H9 (cell line): ENCODE measurements around the gene NRROS. TPM values are rescaled to one million over a fixed set of nuclear protein-coding genes. Genes with fewer than 3 reads are reported as not detected.
A peak's percentile ranks its signal among the peaks of the same experiment; 100 is the strongest.

Experiments used
- DNase-seq: peaks from one replicate; pipeline ENCODE4 v3.0.0-alpha.2; 2017
- H2AFZ ChIP-seq: one replicate; pipeline ENCODE4 v1.6.1; 2013; ENCODE audit warnings: mild to moderate bottlenecking, low read length, control low read depth, moderate library complexity
- H2AK5ac ChIP-seq: 2 replicates; pipeline ENCODE4 v1.6.1; 2013; ENCODE audit warnings: low read length, control low read depth, mixed read lengths; ENCODE audit not compliant: insufficient read length
- H2BK120ac ChIP-seq: one replicate; pipeline ENCODE4 v1.6.1; 2013; ENCODE audit warnings: low read depth, mild to moderate bottlenecking, low read length, control low read depth, inconsistent platforms; ENCODE audit not compliant: poor library complexity, severe bottlenecking
- H2BK12ac ChIP-seq: 2 replicates; pipeline ENCODE4 v1.6.1; 2013; ENCODE audit warnings: low read length, control low read depth, mixed read lengths, low read depth; ENCODE audit not compliant: insufficient read length
- H2BK15ac ChIP-seq: 2 replicates; pipeline ENCODE4 v1.6.1; 2013; ENCODE audit warnings: low read depth, low read length, control low read depth
- H2BK20ac ChIP-seq: one replicate; pipeline ENCODE4 v1.6.1; 2013; ENCODE audit warnings: low read depth, mild to moderate bottlenecking, low read length, control low read depth, inconsistent platforms; ENCODE audit not compliant: poor library complexity, severe bottlenecking
- H2BK5ac ChIP-seq: 2 replicates; pipeline ENCODE4 v1.6.1; 2013; ENCODE audit warnings: low read length, control low read depth, mixed read lengths; ENCODE audit not compliant: insufficient read length
- H3K14ac ChIP-seq: 2 replicates; pipeline ENCODE4 v1.6.1; 2013; ENCODE audit warnings: low read length, control low read depth; ENCODE audit not compliant: insufficient read depth
- H3K18ac ChIP-seq: 2 replicates; pipeline ENCODE4 v1.6.1; 2013; ENCODE audit warnings: low read depth, mild to moderate bottlenecking, mixed read lengths, low read length, control low read depth; ENCODE audit not compliant: insufficient read length
- H3K23ac ChIP-seq: 2 replicates; pipeline ENCODE4 v1.6.1; 2013; ENCODE audit warnings: low read length, control low read depth, mixed read lengths, low read depth; ENCODE audit not compliant: insufficient read length
- H3K23me2 ChIP-seq: 2 replicates; pipeline ENCODE4 v1.6.1; 2013; ENCODE audit warnings: low read depth, mild to moderate bottlenecking, mixed read lengths, low read length, control low read depth; ENCODE audit not compliant: insufficient read length, poor library complexity, severe bottlenecking
- H3K27ac ChIP-seq: 2 replicates; pipeline ENCODE4 v1.5.1; 2013; ENCODE audit warnings: low read length, control low read depth, mixed read lengths, low read depth; ENCODE audit not compliant: insufficient read length
- H3K27me3 ChIP-seq: 2 replicates; pipeline ENCODE4 v1.6.1; 2013; ENCODE audit warnings: low read length, control low read depth, inconsistent platforms; ENCODE audit not compliant: insufficient read depth
- H3K4ac ChIP-seq: 2 replicates; pipeline ENCODE4 v1.6.1; 2013; ENCODE audit warnings: low read depth, mild to moderate bottlenecking, control low read depth, inconsistent platforms, low read length, moderate library complexity
- H3K4me1 ChIP-seq: 2 replicates; pipeline ENCODE4 v1.6.1; 2013; ENCODE audit warnings: low read length, control low read depth, inconsistent platforms; ENCODE audit not compliant: insufficient read depth
- H3K4me2 ChIP-seq: 2 replicates; pipeline ENCODE4 v1.6.1; 2013; ENCODE audit warnings: low read length, control low read depth, mixed read lengths; ENCODE audit not compliant: insufficient read length, insufficient read depth
- H3K56ac ChIP-seq: 2 replicates; pipeline ENCODE4 v1.6.1; 2013; ENCODE audit warnings: low read depth, mild to moderate bottlenecking, mixed read lengths, low read length, control low read depth; ENCODE audit not compliant: insufficient read length
- H3K79me1 ChIP-seq: 2 replicates; pipeline ENCODE4 v1.6.1; 2013; ENCODE audit warnings: low read depth, mild to moderate bottlenecking, moderate library complexity, low read length, control low read depth, inconsistent platforms; ENCODE audit not compliant: insufficient read depth, poor library complexity, severe bottlenecking
- H3K79me2 ChIP-seq: 2 replicates; pipeline ENCODE4 v1.6.1; 2013; ENCODE audit warnings: low read length, control low read depth, inconsistent platforms; ENCODE audit not compliant: insufficient read depth
- H3K9ac ChIP-seq: 2 replicates; pipeline ENCODE4 v1.6.1; 2013; ENCODE audit warnings: low read length, control low read depth, mixed read lengths; ENCODE audit not compliant: insufficient read length; ENCODE audit errors: extremely low read depth
- H3K9me3 ChIP-seq: one replicate; pipeline ENCODE4 v1.6.1; 2013; ENCODE audit warnings: low read depth, low read length, inconsistent platforms; ENCODE audit not compliant: control insufficient read depth
- H3T11ph ChIP-seq: one replicate; pipeline ENCODE4 v1.6.1; 2013; ENCODE audit warnings: mild to moderate bottlenecking, low read length, control low read depth, inconsistent platforms
- H4K20me1 ChIP-seq: one replicate; pipeline ENCODE4 v1.6.1; 2013; ENCODE audit not compliant: control insufficient read depth, insufficient read length, insufficient read depth
- H4K5ac ChIP-seq: 2 replicates; pipeline ENCODE4 v1.6.1; 2013; ENCODE audit warnings: low read depth, mild to moderate bottlenecking, mixed read lengths, low read length, control low read depth; ENCODE audit not compliant: insufficient read length
- H4K8ac ChIP-seq: replicated peaks from 2 replicates; pipeline ENCODE4 v1.6.1; 2013; ENCODE audit warnings: low read length, control low read depth, mixed read lengths, low read depth; ENCODE audit not compliant: insufficient read length
- H4K91ac ChIP-seq: 2 replicates; pipeline ENCODE4 v1.6.1; 2013; ENCODE audit warnings: low read depth, mild to moderate bottlenecking, moderate library complexity, mixed read lengths, low read length, control low read depth; ENCODE audit not compliant: insufficient read length
- H3K27ac Mint-ChIP-seq, 3 experiments: 2 replicates in 2 of 3; 3 replicates in 1 of 3; pipeline ENCODE4 v1.8.0; 2020 to 2021; ENCODE audit warnings: mixed read lengths in 3 of 3, mild to moderate bottlenecking in 1 of 3, moderate library complexity in 1 of 3
- H3K27me3 Mint-ChIP-seq: 2 replicates; pipeline ENCODE4 v1.8.0; 2021; ENCODE audit warnings: low read depth, mild to moderate bottlenecking, moderate library complexity, mixed read lengths
- H3K36me3 Mint-ChIP-seq, 3 experiments: 2 replicates in 2 of 3; 3 replicates in 1 of 3; pipeline ENCODE4 v1.8.0; 2020 to 2021; ENCODE audit warnings: low read depth in 3 of 3, mixed read lengths in 3 of 3; ENCODE audit not compliant: insufficient read depth in 1 of 3
- H3K4me1 Mint-ChIP-seq, 2 experiments: 2 replicates each; pipeline ENCODE4 v1.8.0; 2020; ENCODE audit warnings: mixed read lengths in 2 of 2
- H3K4me3 Mint-ChIP-seq, 2 experiments: 2 replicates in 1 of 2; 3 replicates in 1 of 2; pipeline ENCODE4 v1.8.0; 2020 to 2021; ENCODE audit warnings: mild to moderate bottlenecking in 2 of 2, mixed read lengths in 2 of 2, moderate library complexity in 1 of 2
- H3K9me3 Mint-ChIP-seq, 2 experiments: 2 replicates in 1 of 2; 3 replicates in 1 of 2; pipeline ENCODE4 v1.8.0; 2020; ENCODE audit warnings: mild to moderate bottlenecking in 2 of 2, mixed read lengths in 2 of 2, moderate library complexity in 1 of 2
- WGBS: extraction: QIAGEN DNeasy Blood & Tissue Kit; methylation state at CpG from one replicate; pipeline ENCODE4 v1.1.7; 2013; ENCODE audit warnings: missing lambda C conversion rate, low lambda C conversion rate, mixed read lengths; ENCODE audit not compliant: insufficient read length; ENCODE audit errors: extremely low coverage; 5-methylcytosine and 5-hydroxymethylcytosine counted together
- total RNA-seq: library from RNA; stranded (reverse); gene quantifications from 2 replicates; pipeline ENCODE4 v1.2.1, GENCODE V29; 2021
- TF ChIP-seq, protein P1 (sequence below): fragments of 200-600 bp; sonication (generic); conservative IDR thresholded peaks from 3 replicates; pipeline ENCODE4 v1.8.0; 2021; ENCODE audit warnings: antibody characterized with exemption, mild to moderate bottlenecking

Gene NRROS
- total RNA-seq, 1 experiment from 2014 or later, result 4.0 TPM

DNA sequence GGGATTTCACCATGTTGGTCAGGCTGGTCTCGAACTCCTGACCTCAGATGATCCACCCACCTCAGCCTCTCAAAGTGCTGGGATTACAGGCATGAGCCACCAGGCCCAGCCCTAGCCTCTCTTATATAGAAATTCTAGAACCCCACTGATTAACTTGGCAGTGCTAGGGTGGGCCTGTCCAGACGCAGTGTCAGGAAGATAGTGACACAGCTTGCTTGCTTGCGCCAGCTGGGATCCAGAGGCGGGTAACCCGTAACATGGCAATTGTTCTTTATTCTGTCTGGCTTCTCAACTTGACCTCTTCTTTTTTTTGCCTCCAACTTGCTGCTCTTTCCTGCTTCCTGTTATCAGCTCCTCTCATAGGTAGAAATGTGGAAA, 56.3 kb downstream of the NRROS start:
- H3K9ac ChIP-seq, result no peak overlapping the region
- Mint-ChIP-seq H3K27me3 (no peaks in the 10 kb centered on the region), H3K9me3 (peaks cover 0 to 2% of the 10 kb centered on the region in 2 experiments; a peak in 1 of 5 replicates), H3K4me1 (no peaks in the 10 kb centered on the region), H3K4me3 (no peak overlapping the region; a peak in 1 of 5 replicates), H3K27ac (peak overlapping the region in 1 of 3 experiments; percentile 9; a peak in 1 of 7 replicates), H3K36me3 (no peaks in the 10 kb centered on the region)
- no peaks in the 10 kb centered on the region for H3K4me1 ChIP-seq
- TF ChIP-seq, protein P1, sequence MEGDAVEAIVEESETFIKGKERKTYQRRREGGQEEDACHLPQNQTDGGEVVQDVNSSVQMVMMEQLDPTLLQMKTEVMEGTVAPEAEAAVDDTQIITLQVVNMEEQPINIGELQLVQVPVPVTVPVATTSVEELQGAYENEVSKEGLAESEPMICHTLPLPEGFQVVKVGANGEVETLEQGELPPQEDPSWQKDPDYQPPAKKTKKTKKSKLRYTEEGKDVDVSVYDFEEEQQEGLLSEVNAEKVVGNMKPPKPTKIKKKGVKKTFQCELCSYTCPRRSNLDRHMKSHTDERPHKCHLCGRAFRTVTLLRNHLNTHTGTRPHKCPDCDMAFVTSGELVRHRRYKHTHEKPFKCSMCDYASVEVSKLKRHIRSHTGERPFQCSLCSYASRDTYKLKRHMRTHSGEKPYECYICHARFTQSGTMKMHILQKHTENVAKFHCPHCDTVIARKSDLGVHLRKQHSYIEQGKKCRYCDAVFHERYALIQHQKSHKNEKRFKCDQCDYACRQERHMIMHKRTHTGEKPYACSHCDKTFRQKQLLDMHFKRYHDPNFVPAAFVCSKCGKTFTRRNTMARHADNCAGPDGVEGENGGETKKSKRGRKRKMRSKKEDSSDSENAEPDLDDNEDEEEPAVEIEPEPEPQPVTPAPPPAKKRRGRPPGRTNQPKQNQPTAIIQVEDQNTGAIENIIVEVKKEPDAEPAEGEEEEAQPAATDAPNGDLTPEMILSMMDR, result no peak
- H3K27ac ChIP-seq, result no peak overlapping the region
- H3K4ac ChIP-seq, result no peak overlapping the region
- WGBS, result no CpG with 5 or more reads among the region's 5 CpGs
- H3K18ac ChIP-seq, result no peak overlapping the region
- no peaks in the 10 kb centered on the region for H3K27me3 ChIP-seq
- H4K5ac ChIP-seq, result no peak overlapping the region
- DNase-seq, result no peak
- no peak overlapping the region for H2BK15ac ChIP-seq
- H2AFZ ChIP-seq, result no peak overlapping the region
- H3K9me3 ChIP-seq, result no peaks in the 10 kb centered on the region
- no peak overlapping the region for H2BK12ac ChIP-seq
- H3K79me1 ChIP-seq, result no peaks in the 10 kb centered on the region
- H3K23me2 ChIP-seq, result no peaks in the 10 kb centered on the region
- H4K8ac ChIP-seq, result no peak overlapping the region
- no peak overlapping the region for H3T11ph ChIP-seq
- no peak overlapping the region for H3K56ac ChIP-seq
- no peak overlapping the region for H4K91ac ChIP-seq
- H2BK120ac ChIP-seq, result no peak overlapping the region
- H4K20me1 ChIP-seq, result no peaks in the 10 kb centered on the region
- no peak overlapping the region for H3K14ac ChIP-seq
- H3K4me2 ChIP-seq, result no peak overlapping the region
- no peak overlapping the region for H2BK5ac ChIP-seq
- H3K23ac ChIP-seq, result no peak overlapping the region
- H3K79me2 ChIP-seq, result no peaks in the 10 kb centered on the region
- H2BK20ac ChIP-seq, result no peak overlapping the region
- H2AK5ac ChIP-seq, result no peak overlapping the region
